ENCODE results near the gene LIPA. TPM values are rescaled to one million over a fixed set of nuclear protein-coding genes. Genes with fewer than 3 reads are reported as not detected.

LIPA gene
- total RNA-seq, 1 experiment from 2014 or later = 40.3 TPM

DNA sequence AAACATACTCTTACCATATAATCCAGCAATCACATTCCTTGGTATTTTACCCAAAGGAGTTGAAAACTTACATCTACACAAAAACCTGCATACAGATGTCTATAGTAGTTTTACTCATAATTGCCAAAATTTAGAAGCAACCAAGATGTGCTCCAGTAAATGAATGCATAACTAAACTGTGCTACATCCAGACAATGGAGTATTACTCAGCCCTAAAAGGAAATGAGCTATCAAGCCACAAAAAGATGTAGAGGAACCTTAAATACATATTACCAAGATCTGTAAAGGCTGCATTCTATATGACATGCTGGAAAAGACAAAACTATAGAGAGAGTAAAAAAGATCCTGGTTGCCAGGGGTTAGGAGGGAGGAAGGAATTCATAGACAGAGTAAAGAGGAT lies 22.6 kb downstream of the LIPA start:
- Histone ChIP-seq H3K9me3 (ENCODE audit: low read depth, low read length, poor library complexity, severe bottlenecking) (no peaks in the 10 kb centered on the region), H3K4me1 (ENCODE audit: insufficient read depth, low read length, poor library complexity, severe bottlenecking) (no peaks in the 10 kb centered on the region), H3K4me3 (ENCODE audit: low read depth, low read length, poor library complexity, severe bottlenecking) (no peak overlapping the region), H3K27ac (ENCODE audit: low read depth, low read length, poor library complexity, severe bottlenecking) (no peak overlapping the region), H3K27me3 (replicated peaks; ENCODE audit: insufficient read depth, low read depth, low read length, poor library complexity) (no peaks in the 10 kb centered on the region), H3K36me3 (ENCODE audit: insufficient read depth, low read length, poor library complexity, severe bottlenecking) (peaks cover 4% of the 10 kb centered on the region)
- no TSS peak for BruUV-seq (replicated peaks)
- CTCF ChIA-PET = no interaction called here
- TF ChIP-seq, protein P1, sequence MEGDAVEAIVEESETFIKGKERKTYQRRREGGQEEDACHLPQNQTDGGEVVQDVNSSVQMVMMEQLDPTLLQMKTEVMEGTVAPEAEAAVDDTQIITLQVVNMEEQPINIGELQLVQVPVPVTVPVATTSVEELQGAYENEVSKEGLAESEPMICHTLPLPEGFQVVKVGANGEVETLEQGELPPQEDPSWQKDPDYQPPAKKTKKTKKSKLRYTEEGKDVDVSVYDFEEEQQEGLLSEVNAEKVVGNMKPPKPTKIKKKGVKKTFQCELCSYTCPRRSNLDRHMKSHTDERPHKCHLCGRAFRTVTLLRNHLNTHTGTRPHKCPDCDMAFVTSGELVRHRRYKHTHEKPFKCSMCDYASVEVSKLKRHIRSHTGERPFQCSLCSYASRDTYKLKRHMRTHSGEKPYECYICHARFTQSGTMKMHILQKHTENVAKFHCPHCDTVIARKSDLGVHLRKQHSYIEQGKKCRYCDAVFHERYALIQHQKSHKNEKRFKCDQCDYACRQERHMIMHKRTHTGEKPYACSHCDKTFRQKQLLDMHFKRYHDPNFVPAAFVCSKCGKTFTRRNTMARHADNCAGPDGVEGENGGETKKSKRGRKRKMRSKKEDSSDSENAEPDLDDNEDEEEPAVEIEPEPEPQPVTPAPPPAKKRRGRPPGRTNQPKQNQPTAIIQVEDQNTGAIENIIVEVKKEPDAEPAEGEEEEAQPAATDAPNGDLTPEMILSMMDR (conservative IDR thresholded peaks at IDR 0.05; ENCODE audit: low read depth, low read length) = no peak
- no peak for TF ChIP-seq EZH2 (IDR thresholded peaks at IDR 0.05; ENCODE audit: borderline replicate concordance, low read depth, low read length, poor library complexity, severe bottlenecking)
- intact Hi-C loops (cut with micrococcal nuclease; ENCODE audit: unreplicated experiment) = no loop called here
- POLR2A ChIA-PET (ENCODE audit: low non-redundant PET) = no interaction called here
- DNase-seq (ENCODE audit: low spot score) = no peak

DNA sequence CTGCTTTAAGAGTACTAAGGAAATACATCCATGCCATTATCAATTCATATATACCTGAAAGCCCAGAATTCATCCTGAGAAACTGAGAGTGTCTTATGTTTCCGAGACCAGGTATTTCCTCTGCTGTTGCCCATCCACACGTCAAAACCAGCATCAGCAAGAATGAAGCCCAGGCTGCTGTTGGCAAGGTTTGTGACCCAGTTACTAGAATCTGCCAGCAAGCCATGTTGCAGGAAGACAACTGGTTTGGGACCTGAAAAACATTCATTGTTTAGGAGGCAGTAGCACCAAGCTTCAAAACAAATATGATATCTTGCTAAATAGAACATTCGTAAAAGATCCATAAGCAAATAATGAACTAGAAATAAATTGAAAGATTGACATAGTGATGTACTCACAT lies 23.4 kb downstream of the LIPA start:
- intact Hi-C loops (cut with micrococcal nuclease; ENCODE audit: unreplicated experiment) = no loop called here
- no peaks in the 10 kb centered on the region for H3K27me3 ChIP-seq (replicated peaks; ENCODE audit: insufficient read depth, low read depth, low read length, poor library complexity)
- no peaks in the 10 kb centered on the region for H3K9me3 ChIP-seq (ENCODE audit: low read depth, low read length, poor library complexity, severe bottlenecking)
- H3K36me3 ChIP-seq (ENCODE audit: insufficient read depth, low read length, poor library complexity, severe bottlenecking) = peaks cover 4% of the 10 kb centered on the region
- CTCF ChIA-PET = no interaction called here
- DNase-seq (ENCODE audit: low spot score) = no peak
- POLR2A ChIA-PET (ENCODE audit: low non-redundant PET) = no interaction called here
- no peaks in the 10 kb centered on the region for H3K4me1 ChIP-seq (ENCODE audit: insufficient read depth, low read length, poor library complexity, severe bottlenecking)
- no peak overlapping the region for H3K4me3 ChIP-seq (ENCODE audit: low read depth, low read length, poor library complexity, severe bottlenecking)
- no TSS peak for BruUV-seq (replicated peaks)
- TF ChIP-seq, protein P1 (conservative IDR thresholded peaks at IDR 0.05; ENCODE audit: low read depth, low read length) = no peak
- TF ChIP-seq EZH2 (IDR thresholded peaks at IDR 0.05; ENCODE audit: borderline replicate concordance, low read depth, low read length, poor library complexity, severe bottlenecking) = no peak
- no peak overlapping the region for H3K27ac ChIP-seq (ENCODE audit: low read depth, low read length, poor library complexity, severe bottlenecking)

GRCh38 chr10:89226891-89227290 lies 24.7 kb downstream of the LIPA start:
- no peak overlapping the region for H3K4me3 ChIP-seq (ENCODE audit: low read depth, low read length, poor library complexity, severe bottlenecking)
- intact Hi-C loops (cut with micrococcal nuclease; ENCODE audit: unreplicated experiment) = no loop called here
- H3K4me1 ChIP-seq (ENCODE audit: insufficient read depth, low read length, poor library complexity, severe bottlenecking) = no peaks in the 10 kb centered on the region
- POLR2A ChIA-PET (ENCODE audit: low non-redundant PET) = no interaction called here
- H3K27me3 ChIP-seq (replicated peaks; ENCODE audit: insufficient read depth, low read depth, low read length, poor library complexity) = no peaks in the 10 kb centered on the region
- TF ChIP-seq, protein P1 (conservative IDR thresholded peaks at IDR 0.05; ENCODE audit: low read depth, low read length) = no peak
- TF ChIP-seq EZH2 (IDR thresholded peaks at IDR 0.05; ENCODE audit: borderline replicate concordance, low read depth, low read length, poor library complexity, severe bottlenecking) = no peak
- H3K9me3 ChIP-seq (ENCODE audit: low read depth, low read length, poor library complexity, severe bottlenecking) = no peaks in the 10 kb centered on the region
- DNase-seq (ENCODE audit: low spot score) = no peak
- CTCF ChIA-PET = no interaction called here
- H3K36me3 ChIP-seq (ENCODE audit: insufficient read depth, low read length, poor library complexity, severe bottlenecking) = peaks cover 4% of the 10 kb centered on the region
- H3K27ac ChIP-seq (ENCODE audit: low read depth, low read length, poor library complexity, severe bottlenecking) = no peak overlapping the region
- no TSS peak for BruUV-seq (replicated peaks)

Data from A673 (cell line).